K562 (cell line): ENCODE results near the gene RASGRP2.
A peak's percentile ranks its signal among the peaks of the same experiment; 100 is the strongest.

ENCODE experiments used
- CBFB ChIP-seq: sonication (generic); formaldehyde crosslinking; IDR thresholded peaks from 2 replicates; pipeline ENCODE4 v1.4.0; 2020; ENCODE audit warnings: mild to moderate bottlenecking, missing genetic modification reagents
- ERF ChIP-seq: fragments of 450-650 bp; formaldehyde crosslinking; IDR thresholded peaks from 2 replicates; pipeline ENCODE4 v1.4.0; 2020; ENCODE audit warnings: mild to moderate bottlenecking, mixed read lengths
- FOXM1 ChIP-seq, 2 experiments: fragments of 450-650 bp in 1 of 2; sonication (generic) in 1 of 2; formaldehyde crosslinking in 1 of 2; IDR thresholded peaks; 2 replicates each; pipeline versions ENCODE4 v1.6.1 to v1.9.0; 2017 to 2022; ENCODE audit warnings: low read depth in 2 of 2, mild to moderate bottlenecking in 2 of 2, missing genetic modification reagents in 1 of 2, moderate library complexity in 1 of 2
- KLF10 ChIP-seq: fragments of 250-450 bp; sonication (Bioruptor Pico); IDR thresholded peaks from 2 replicates; pipeline ENCODE4 v1.6.1; 2021; ENCODE audit warnings: matching md5 sums
- KLF16 ChIP-seq: IDR thresholded peaks from 2 replicates; pipeline ENCODE4 v1.6.1; 2016; ENCODE audit warnings: antibody characterized with exemption
- MYC ChIP-seq, 2 experiments: fragments of 250-450 bp in 1 of 2; sonication (Bioruptor Pico) in 1 of 2; IDR thresholded peaks; 2 replicates each; pipeline versions ENCODE4 v1.5.1 to v1.6.1; 2012 to 2021; ENCODE audit warnings: low read depth in 2 of 2, borderline replicate concordance in 1 of 2, improper control_type of control experiment in 1 of 2, low read length in 1 of 2, mild to moderate bottlenecking in 1 of 2, moderate library complexity in 1 of 2
- PCBP1 ChIP-seq: fragments of 200-400 bp; formaldehyde crosslinking; IDR thresholded peaks from 2 replicates; pipeline ENCODE4 v1.6.1; 2018; ENCODE audit warnings: mild to moderate bottlenecking, low read depth, low read length; ENCODE audit not compliant: poor library complexity, severe bottlenecking
- POLR2A ChIP-seq: fragments of 450-650 bp; conservative IDR thresholded peaks from 2 replicates; pipeline ENCODE4 v1.6.1; 2016
- TCF7 ChIP-seq: sonication (generic); IDR thresholded peaks from 2 replicates; pipeline ENCODE4 v1.6.1; 2016; ENCODE audit warnings: antibody characterized with exemption, borderline replicate concordance
- ZNF589 ChIP-seq: fragments of 200-800 bp; sonication (Bioruptor generic); IDR thresholded peaks from 2 replicates; pipeline ENCODE4 v1.6.1; 2016; ENCODE audit warnings: low read depth, missing genetic modification characterization, missing compliant biosample characterization
- TF ChIP-seq, protein P1 (sequence below): fragments of 250-450 bp; sonication (Bioruptor Pico); IDR thresholded peaks from 2 replicates; pipeline ENCODE4 v1.5.0; 2020; ENCODE audit warnings: mild to moderate bottlenecking
- TF ChIP-seq, protein P2 (sequence below): fragments of 450-650 bp; formaldehyde crosslinking; IDR thresholded peaks from 2 replicates; pipeline ENCODE4 v1.4.0; 2022; ENCODE audit warnings: missing genetic modification characterization
- TF ChIP-seq, protein P3 (sequence below), 3 experiments: IDR thresholded peaks in 2 of 3; conservative IDR thresholded peaks in 1 of 3; 2 replicates each; pipeline ENCODE4 v1.5.1; 2011 to 2012; ENCODE audit warnings: low read length in 3 of 3, mild to moderate bottlenecking in 3 of 3, control low read depth in 2 of 3, improper control_type of control experiment in 1 of 3, inconsistent platforms in 1 of 3, low read depth in 1 of 3, mixed read lengths in 1 of 3, moderate library complexity in 1 of 3; ENCODE audit not compliant: insufficient read depth in 2 of 3
- TF ChIP-seq, protein P4 (sequence below), 2 experiments: fragments of 450-650 bp; formaldehyde crosslinking in 1 of 2; IDR thresholded peaks; 2 replicates each; pipeline versions ENCODE4 v1.4.0 to v1.6.1; 2014 to 2020; ENCODE audit warnings: mild to moderate bottlenecking in 2 of 2, borderline replicate concordance in 1 of 2, low read depth in 1 of 2

DNA sequence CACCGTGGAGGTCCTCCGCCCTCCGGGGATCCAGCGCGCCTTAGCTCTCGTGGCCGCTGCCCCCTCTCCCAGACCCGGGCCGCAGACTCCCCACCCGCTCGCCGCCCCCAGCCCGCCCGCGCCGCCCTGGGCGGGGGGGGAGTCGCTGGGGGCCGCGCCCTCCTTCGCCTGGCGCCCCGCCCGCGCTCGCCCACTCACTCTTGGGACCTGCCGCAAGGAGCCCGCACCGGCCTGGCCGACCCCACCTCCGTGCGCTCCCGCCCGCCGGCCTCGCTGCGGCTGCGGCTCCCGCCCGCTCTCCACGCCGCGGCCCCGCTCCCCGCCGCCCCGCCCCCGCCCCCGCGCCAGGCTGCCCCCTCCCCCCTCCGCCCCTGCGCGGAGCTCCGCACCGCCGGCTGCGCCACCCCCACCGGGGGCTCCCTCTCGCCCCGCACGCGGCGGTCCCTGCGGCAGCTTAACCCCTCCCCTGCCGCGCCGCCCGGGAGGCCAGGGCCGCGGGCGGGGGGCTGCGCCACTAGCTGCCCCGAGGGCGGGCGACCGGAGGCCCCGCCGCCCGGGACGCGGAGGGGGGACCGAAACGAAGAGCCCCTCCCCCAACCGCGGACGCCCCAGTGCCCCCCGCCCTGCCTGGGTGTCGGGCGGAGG lies 724 bp upstream of the RASGRP2 start:
- TF ChIP-seq, protein P1, sequence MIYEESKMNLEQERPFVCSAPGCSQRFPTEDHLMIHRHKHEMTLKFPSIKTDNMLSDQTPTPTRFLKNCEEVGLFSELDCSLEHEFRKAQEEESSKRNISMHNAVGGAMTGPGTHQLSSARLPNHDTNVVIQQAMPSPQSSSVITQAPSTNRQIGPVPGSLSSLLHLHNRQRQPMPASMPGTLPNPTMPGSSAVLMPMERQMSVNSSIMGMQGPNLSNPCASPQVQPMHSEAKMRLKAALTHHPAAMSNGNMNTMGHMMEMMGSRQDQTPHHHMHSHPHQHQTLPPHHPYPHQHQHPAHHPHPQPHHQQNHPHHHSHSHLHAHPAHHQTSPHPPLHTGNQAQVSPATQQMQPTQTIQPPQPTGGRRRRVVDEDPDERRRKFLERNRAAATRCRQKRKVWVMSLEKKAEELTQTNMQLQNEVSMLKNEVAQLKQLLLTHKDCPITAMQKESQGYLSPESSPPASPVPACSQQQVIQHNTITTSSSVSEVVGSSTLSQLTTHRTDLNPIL (CRISPR knock-in tag): no peak
- TF ChIP-seq, protein P2, sequence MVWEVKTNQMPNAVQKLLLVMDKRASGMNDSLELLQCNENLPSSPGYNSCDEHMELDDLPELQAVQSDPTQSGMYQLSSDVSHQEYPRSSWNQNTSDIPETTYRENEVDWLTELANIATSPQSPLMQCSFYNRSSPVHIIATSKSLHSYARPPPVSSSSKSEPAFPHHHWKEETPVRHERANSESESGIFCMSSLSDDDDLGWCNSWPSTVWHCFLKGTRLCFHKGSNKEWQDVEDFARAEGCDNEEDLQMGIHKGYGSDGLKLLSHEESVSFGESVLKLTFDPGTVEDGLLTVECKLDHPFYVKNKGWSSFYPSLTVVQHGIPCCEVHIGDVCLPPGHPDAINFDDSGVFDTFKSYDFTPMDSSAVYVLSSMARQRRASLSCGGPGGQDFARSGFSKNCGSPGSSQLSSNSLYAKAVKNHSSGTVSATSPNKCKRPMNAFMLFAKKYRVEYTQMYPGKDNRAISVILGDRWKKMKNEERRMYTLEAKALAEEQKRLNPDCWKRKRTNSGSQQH: no peak
- TF ChIP-seq TCF7: no peak
- no peak for TF ChIP-seq POLR2A
- peak; percentile 6 for TF ChIP-seq PCBP1
- no peak for TF ChIP-seq CBFB (CRISPR knock-in tag)
- TF ChIP-seq KLF10 (CRISPR knock-in tag): no peak
- TF ChIP-seq, protein P3, sequence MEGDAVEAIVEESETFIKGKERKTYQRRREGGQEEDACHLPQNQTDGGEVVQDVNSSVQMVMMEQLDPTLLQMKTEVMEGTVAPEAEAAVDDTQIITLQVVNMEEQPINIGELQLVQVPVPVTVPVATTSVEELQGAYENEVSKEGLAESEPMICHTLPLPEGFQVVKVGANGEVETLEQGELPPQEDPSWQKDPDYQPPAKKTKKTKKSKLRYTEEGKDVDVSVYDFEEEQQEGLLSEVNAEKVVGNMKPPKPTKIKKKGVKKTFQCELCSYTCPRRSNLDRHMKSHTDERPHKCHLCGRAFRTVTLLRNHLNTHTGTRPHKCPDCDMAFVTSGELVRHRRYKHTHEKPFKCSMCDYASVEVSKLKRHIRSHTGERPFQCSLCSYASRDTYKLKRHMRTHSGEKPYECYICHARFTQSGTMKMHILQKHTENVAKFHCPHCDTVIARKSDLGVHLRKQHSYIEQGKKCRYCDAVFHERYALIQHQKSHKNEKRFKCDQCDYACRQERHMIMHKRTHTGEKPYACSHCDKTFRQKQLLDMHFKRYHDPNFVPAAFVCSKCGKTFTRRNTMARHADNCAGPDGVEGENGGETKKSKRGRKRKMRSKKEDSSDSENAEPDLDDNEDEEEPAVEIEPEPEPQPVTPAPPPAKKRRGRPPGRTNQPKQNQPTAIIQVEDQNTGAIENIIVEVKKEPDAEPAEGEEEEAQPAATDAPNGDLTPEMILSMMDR (IDR thresholded peaks at IDR 0.05 in 2 of 3, conservative IDR thresholded peaks at IDR 0.05 in 1 of 3; ENCODE audit: insufficient read depth in 2 of 3, low read depth in 1 of 3, low read length in 3 of 3): no peak
- no peak for TF ChIP-seq ERF
- no peak for TF ChIP-seq KLF16
- TF ChIP-seq ZNF589 (CRISPR knock-in tag): no peak
- no peak; the same call in 1 of the 2 replicates for TF ChIP-seq MYC (IDR thresholded peaks at IDR 0.05; ENCODE audit: low read depth, low read length)
- no peak for TF ChIP-seq MYC (CRISPR knock-in tag; IDR thresholded peaks at IDR 0.05; ENCODE audit: borderline replicate concordance, low read depth)
- TF ChIP-seq FOXM1 (IDR thresholded peaks at IDR 0.05; ENCODE audit: low read depth): no peak
- no peak for TF ChIP-seq FOXM1 (CRISPR knock-in tag; IDR thresholded peaks at IDR 0.05; ENCODE audit: low read depth)
- TF ChIP-seq, protein P4, sequence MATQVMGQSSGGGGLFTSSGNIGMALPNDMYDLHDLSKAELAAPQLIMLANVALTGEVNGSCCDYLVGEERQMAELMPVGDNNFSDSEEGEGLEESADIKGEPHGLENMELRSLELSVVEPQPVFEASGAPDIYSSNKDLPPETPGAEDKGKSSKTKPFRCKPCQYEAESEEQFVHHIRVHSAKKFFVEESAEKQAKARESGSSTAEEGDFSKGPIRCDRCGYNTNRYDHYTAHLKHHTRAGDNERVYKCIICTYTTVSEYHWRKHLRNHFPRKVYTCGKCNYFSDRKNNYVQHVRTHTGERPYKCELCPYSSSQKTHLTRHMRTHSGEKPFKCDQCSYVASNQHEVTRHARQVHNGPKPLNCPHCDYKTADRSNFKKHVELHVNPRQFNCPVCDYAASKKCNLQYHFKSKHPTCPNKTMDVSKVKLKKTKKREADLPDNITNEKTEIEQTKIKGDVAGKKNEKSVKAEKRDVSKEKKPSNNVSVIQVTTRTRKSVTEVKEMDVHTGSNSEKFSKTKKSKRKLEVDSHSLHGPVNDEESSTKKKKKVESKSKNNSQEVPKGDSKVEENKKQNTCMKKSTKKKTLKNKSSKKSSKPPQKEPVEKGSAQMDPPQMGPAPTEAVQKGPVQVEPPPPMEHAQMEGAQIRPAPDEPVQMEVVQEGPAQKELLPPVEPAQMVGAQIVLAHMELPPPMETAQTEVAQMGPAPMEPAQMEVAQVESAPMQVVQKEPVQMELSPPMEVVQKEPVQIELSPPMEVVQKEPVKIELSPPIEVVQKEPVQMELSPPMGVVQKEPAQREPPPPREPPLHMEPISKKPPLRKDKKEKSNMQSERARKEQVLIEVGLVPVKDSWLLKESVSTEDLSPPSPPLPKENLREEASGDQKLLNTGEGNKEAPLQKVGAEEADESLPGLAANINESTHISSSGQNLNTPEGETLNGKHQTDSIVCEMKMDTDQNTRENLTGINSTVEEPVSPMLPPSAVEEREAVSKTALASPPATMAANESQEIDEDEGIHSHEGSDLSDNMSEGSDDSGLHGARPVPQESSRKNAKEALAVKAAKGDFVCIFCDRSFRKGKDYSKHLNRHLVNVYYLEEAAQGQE (IDR thresholded peaks at IDR 0.05; ENCODE audit: borderline replicate concordance): no peak
- TF ChIP-seq, protein P4 (CRISPR knock-in tag; IDR thresholded peaks at IDR 0.05; ENCODE audit: low read depth): no peak
